GM23338 (cell line): Measurements from ENCODE around the gene CTXND2. TPM values are rescaled to one million over a fixed set of nuclear protein-coding genes. Genes with fewer than 3 reads are reported as not detected.
"Not testable (repeated sequence)": the region's sequence is repeated elsewhere in the genome, so short reads cannot be mapped to it uniquely, and the experiment has no call there.

Source experiments
- ATAC-seq: fragments of 200-7000 bp; cut with Tn5 transposase; 3 replicates; pipeline ENCODE4 v1.9.1; 2020
- DNase-seq: peaks from one replicate; pipeline ENCODE4 v3.0.0-alpha.2; 2015; ENCODE audit warnings: low spot score
- H2AFZ ChIP-seq: fragments of 200-600 bp; sonication (generic); 2 replicates; pipeline ENCODE4 v1.8.0; 2016; ENCODE audit warnings: antibody characterized with exemption, mild to moderate bottlenecking, moderate library complexity
- H3F3A ChIP-seq: fragments of 200-600 bp; sonication (generic); replicated peaks from 2 replicates; pipeline ENCODE4 v1.8.0; 2017; ENCODE audit warnings: antibody characterized with exemption, mixed run types, low read depth
- H3K27ac ChIP-seq: fragments of 200-600 bp; sonication (generic); 2 replicates; pipeline ENCODE4 v1.6.1; 2016; ENCODE audit warnings: low read depth
- H3K27me3 ChIP-seq: fragments of 200-600 bp; sonication (generic); 2 replicates; pipeline ENCODE4 v1.8.0; 2016; ENCODE audit warnings: mild to moderate bottlenecking, mixed run types, moderate library complexity; ENCODE audit not compliant: insufficient read depth
- H3K36me3 ChIP-seq: fragments of 200-600 bp; sonication (generic); 2 replicates; pipeline ENCODE4 v1.8.0; 2016; ENCODE audit warnings: mild to moderate bottlenecking; ENCODE audit not compliant: insufficient read depth
- H3K4me1 ChIP-seq: fragments of 200-600 bp; sonication (generic); 2 replicates; pipeline ENCODE4 v1.8.0; 2016; ENCODE audit warnings: mild to moderate bottlenecking, moderate library complexity; ENCODE audit not compliant: insufficient read depth
- H3K4me2 ChIP-seq: fragments of 200-600 bp; sonication (generic); 2 replicates; pipeline ENCODE4 v1.7.1; 2017; ENCODE audit warnings: mixed run types
- H3K4me3 ChIP-seq: fragments of 200-600 bp; sonication (generic); 2 replicates; pipeline ENCODE4 v1.6.1; 2016; ENCODE audit warnings: mixed run types
- H3K79me2 ChIP-seq: fragments of 200-600 bp; sonication (generic); replicated peaks from 2 replicates; pipeline ENCODE4 v1.8.0; 2017; ENCODE audit warnings: mild to moderate bottlenecking; ENCODE audit not compliant: insufficient read depth
- H3K9me2 ChIP-seq: fragments of 200-600 bp; sonication (generic); 2 replicates; pipeline ENCODE4 v1.8.0; 2017; ENCODE audit not compliant: insufficient read depth
- H4K20me1 ChIP-seq: fragments of 200-600 bp; sonication (generic); replicated peaks from 2 replicates; pipeline ENCODE4 v1.8.0; 2017; ENCODE audit warnings: mild to moderate bottlenecking; ENCODE audit not compliant: insufficient read depth
- H3K27ac Mint-ChIP-seq: 2 replicates; pipeline ENCODE4 v1.8.0; 2020; ENCODE audit warnings: inconsistent platforms, mild to moderate bottlenecking, moderate library complexity, mixed read lengths
- H3K27me3 Mint-ChIP-seq: 3 replicates; pipeline ENCODE4 v1.8.0; 2022; ENCODE audit warnings: low read depth, mild to moderate bottlenecking, moderate library complexity, mixed read lengths, inconsistent platforms; ENCODE audit not compliant: insufficient read depth, poor library complexity
- H3K36me3 Mint-ChIP-seq: 3 replicates; pipeline ENCODE4 v1.8.0; 2021; ENCODE audit warnings: low read depth, mild to moderate bottlenecking, inconsistent platforms, moderate library complexity, mixed read lengths
- H3K4me1 Mint-ChIP-seq: 3 replicates; pipeline ENCODE4 v1.8.0; 2020; ENCODE audit warnings: mild to moderate bottlenecking, inconsistent platforms, mixed read lengths
- H3K4me3 Mint-ChIP-seq: 3 replicates; pipeline ENCODE4 v1.8.0; 2021; ENCODE audit warnings: moderate library complexity, mild to moderate bottlenecking, inconsistent platforms, mixed read lengths
- H3K9me3 Mint-ChIP-seq: 3 replicates; pipeline ENCODE4 v1.8.0; 2020; ENCODE audit warnings: moderate library complexity, mild to moderate bottlenecking, inconsistent platforms, mixed read lengths
- CTCF ChIP-seq, 2 experiments: fragments of 200-600 bp in 1 of 2; sonication (generic) in 1 of 2; conservative IDR thresholded peaks; 2 replicates each; pipeline versions ENCODE4 v1.5.1 to v1.6.1; 2016 to 2017; ENCODE audit warnings: antibody characterized with exemption in 2 of 2, low read depth in 2 of 2, mild to moderate bottlenecking in 2 of 2, moderate library complexity in 1 of 2
- ETS1 ChIP-seq: IDR thresholded peaks from 2 replicates; pipeline ENCODE4 v1.6.1; 2016; ENCODE audit warnings: antibody characterized with exemption
- EZH2phosphoT487 ChIP-seq: fragments of 200-600 bp; sonication (generic); IDR thresholded peaks from one replicate; pipeline ENCODE4 v1.8.1; 2018; ENCODE audit warnings: antibody characterized with exemption; ENCODE audit not compliant: unreplicated experiment
- NANOG ChIP-seq: IDR thresholded peaks from 2 replicates; pipeline ENCODE4 v1.6.1; 2016; ENCODE audit warnings: antibody characterized with exemption, borderline replicate concordance
- ZNF331 ChIP-seq: fragments of 250-450 bp; sonication (Bioruptor Pico); IDR thresholded peaks from 2 replicates; pipeline ENCODE4 v1.5.0; 2020; ENCODE audit warnings: low read depth, mild to moderate bottlenecking, moderate library complexity
- polyA plus RNA-seq: library from polyadenylated mRNA; unstranded; fragments of >200 nt; fragmentation: Nextera tagmentation; extraction: Ambion mirVana; gene quantifications from 2 replicates; pipeline ENCODE4 v1.2.1, GENCODE V29; 2016
- total RNA-seq: library from RNA; depleted of rRNA; stranded (reverse); fragments of >200 nt; shearing (Covaris generic); gene quantifications from 2 replicates; pipeline ENCODE4 v1.2.3, GENCODE V29; 2014
- TF ChIP-seq, protein P1 (sequence below): IDR thresholded peaks from one replicate; pipeline ENCODE4 v1.6.1; 2018; ENCODE audit warnings: antibody characterized with exemption; ENCODE audit not compliant: unreplicated experiment

CTXND2 gene
- total and polyA plus RNA-seq, 2 experiments from 2014 or later = not detected

DNA sequence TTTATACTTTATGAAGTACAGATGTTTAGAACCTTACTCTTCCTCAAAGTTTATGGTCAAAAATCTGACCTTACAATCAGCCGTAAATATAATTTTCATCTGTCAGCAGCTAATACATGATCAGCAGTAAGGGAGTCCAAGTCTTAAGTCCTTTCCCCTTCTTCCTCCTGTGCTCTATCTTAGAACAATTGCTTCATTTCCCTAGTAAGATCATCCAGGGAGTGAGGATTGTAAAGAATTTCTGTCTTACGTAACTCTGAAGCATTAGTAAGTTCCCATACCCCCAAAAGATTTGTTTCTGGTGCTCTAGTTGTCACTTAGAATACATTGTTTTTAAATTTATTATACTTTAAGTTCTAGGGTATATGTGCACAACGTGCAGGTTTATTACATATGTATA, 41.4 kb downstream of the CTXND2 start:
- H3K9me3 Mint-ChIP-seq = peaks cover 4% of the 10 kb centered on the region; the same call in 2 of the 3 replicates
- H3K79me2 ChIP-seq = peaks cover 22% of the 10 kb centered on the region
- peak overlapping the region; percentile 50; the same call in 1 of the 3 replicates for H3K4me3 Mint-ChIP-seq
- ATAC-seq (no peak), DNase-seq (no peak)
- H3K4me3 ChIP-seq = no peak overlapping the region
- H3K27ac Mint-ChIP-seq = no peak overlapping the region
- peaks cover 66% of the 10 kb centered on the region for H3K36me3 Mint-ChIP-seq
- TF ChIP-seq CTCF (conservative IDR thresholded peaks at IDR 0.05; ENCODE audit: low read depth in 2 of 2) = no peak
- no peak for TF ChIP-seq ZNF331 (CRISPR knock-in tag)
- TF ChIP-seq ETS1 = no peak
- no peak for TF ChIP-seq EZH2phosphoT487
- TF ChIP-seq, protein P1, sequence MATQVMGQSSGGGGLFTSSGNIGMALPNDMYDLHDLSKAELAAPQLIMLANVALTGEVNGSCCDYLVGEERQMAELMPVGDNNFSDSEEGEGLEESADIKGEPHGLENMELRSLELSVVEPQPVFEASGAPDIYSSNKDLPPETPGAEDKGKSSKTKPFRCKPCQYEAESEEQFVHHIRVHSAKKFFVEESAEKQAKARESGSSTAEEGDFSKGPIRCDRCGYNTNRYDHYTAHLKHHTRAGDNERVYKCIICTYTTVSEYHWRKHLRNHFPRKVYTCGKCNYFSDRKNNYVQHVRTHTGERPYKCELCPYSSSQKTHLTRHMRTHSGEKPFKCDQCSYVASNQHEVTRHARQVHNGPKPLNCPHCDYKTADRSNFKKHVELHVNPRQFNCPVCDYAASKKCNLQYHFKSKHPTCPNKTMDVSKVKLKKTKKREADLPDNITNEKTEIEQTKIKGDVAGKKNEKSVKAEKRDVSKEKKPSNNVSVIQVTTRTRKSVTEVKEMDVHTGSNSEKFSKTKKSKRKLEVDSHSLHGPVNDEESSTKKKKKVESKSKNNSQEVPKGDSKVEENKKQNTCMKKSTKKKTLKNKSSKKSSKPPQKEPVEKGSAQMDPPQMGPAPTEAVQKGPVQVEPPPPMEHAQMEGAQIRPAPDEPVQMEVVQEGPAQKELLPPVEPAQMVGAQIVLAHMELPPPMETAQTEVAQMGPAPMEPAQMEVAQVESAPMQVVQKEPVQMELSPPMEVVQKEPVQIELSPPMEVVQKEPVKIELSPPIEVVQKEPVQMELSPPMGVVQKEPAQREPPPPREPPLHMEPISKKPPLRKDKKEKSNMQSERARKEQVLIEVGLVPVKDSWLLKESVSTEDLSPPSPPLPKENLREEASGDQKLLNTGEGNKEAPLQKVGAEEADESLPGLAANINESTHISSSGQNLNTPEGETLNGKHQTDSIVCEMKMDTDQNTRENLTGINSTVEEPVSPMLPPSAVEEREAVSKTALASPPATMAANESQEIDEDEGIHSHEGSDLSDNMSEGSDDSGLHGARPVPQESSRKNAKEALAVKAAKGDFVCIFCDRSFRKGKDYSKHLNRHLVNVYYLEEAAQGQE = no peak
- TF ChIP-seq NANOG = no peak
- no peak overlapping the region for H2AFZ ChIP-seq
- H4K20me1 ChIP-seq = no peaks in the 10 kb centered on the region
- H3K4me1 Mint-ChIP-seq = no peaks in the 10 kb centered on the region
- peaks cover 5% of the 10 kb centered on the region for H3K27me3 Mint-ChIP-seq
- peaks cover 56% of the 10 kb centered on the region for H3K36me3 ChIP-seq
- H3K4me2 ChIP-seq = no peak overlapping the region
- H3K27me3 ChIP-seq = no peaks in the 10 kb centered on the region
- H3K9me2 ChIP-seq = no peaks in the 10 kb centered on the region
- H3K4me1 ChIP-seq = peaks cover 6% of the 10 kb centered on the region; the same call in 1 of the 2 replicates
- no peak overlapping the region for H3K27ac ChIP-seq
- peaks cover 7% of the 10 kb centered on the region; the same call in 1 of the 2 replicates for H3F3A ChIP-seq

GRCh38 chr1:150928775-150929174, 41.8 kb downstream of the CTXND2 start:
- not testable (repeated sequence) for H3K27me3 Mint-ChIP-seq, H2AFZ ChIP-seq, H3K4me3 Mint-ChIP-seq, H3K9me3 Mint-ChIP-seq, H3K4me3 ChIP-seq, DNase-seq, H3K4me2 ChIP-seq, ATAC-seq, H3K4me1 ChIP-seq, H4K20me1 ChIP-seq, H3K9me2 ChIP-seq, H3K27ac ChIP-seq, H3K4me1 Mint-ChIP-seq, H3F3A ChIP-seq, H3K27ac Mint-ChIP-seq, H3K27me3 ChIP-seq
- H3K36me3 ChIP-seq = peaks cover 56% of the 10 kb centered on the region
- peaks cover 68% of the 10 kb centered on the region for H3K36me3 Mint-ChIP-seq
- H3K79me2 ChIP-seq = peaks cover 22% of the 10 kb centered on the region
